Lower leg skin (tissue), 3 donors: ENCODE measurements around the gene NUP214.

Experiments
- POLR2A ChIP-seq, 2 donors: fragments of 450-650 bp; IDR thresholded peaks; one replicate each; pipeline ENCODE4 v1.6.1; 2016 to 2017; ENCODE audit warnings: antibody characterized with exemption in 2 of 2, mild to moderate bottlenecking in 1 of 2, moderate library complexity in 1 of 2
- TF ChIP-seq, protein P1 (sequence below), 3 donors: fragments of 450-650 bp; IDR thresholded peaks; one replicate each; pipeline ENCODE4 v1.5.1; 2016; ENCODE audit warnings: antibody characterized with exemption in 3 of 3, mild to moderate bottlenecking in 3 of 3, moderate library complexity in 2 of 3

DNA sequence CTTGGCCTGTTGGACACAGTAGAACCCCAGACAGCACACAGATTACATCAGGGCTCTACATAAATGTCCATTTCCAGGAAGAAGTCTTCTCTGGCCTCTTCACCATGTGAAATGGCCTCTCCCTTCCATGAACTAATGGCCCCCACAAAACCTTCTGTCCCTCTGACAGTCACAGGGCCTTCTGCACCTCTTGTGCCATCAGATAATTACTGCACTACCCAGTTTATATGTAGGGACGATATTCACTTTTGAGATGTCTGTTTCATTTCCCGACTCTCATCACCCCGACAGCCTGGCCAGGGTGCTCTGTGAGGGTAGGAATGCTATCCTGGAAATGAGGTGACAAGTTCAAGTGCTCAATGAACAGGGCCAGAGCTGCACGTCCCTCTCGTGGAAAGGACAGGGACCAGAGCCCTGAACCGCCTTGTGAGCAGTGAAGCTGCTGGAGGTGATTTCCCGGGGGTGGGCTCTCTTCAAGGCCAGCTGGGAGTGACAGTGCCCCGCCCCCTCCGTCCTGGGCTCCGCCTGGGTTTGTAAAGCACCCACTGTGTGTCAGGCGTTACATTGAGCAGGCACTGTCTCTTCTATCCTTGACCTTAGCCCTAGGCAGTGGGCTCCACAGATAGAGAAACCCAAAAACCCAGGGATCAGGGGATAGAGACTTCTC lies 153.9 kb downstream of the NUP214 start:
- TF ChIP-seq, protein P1, sequence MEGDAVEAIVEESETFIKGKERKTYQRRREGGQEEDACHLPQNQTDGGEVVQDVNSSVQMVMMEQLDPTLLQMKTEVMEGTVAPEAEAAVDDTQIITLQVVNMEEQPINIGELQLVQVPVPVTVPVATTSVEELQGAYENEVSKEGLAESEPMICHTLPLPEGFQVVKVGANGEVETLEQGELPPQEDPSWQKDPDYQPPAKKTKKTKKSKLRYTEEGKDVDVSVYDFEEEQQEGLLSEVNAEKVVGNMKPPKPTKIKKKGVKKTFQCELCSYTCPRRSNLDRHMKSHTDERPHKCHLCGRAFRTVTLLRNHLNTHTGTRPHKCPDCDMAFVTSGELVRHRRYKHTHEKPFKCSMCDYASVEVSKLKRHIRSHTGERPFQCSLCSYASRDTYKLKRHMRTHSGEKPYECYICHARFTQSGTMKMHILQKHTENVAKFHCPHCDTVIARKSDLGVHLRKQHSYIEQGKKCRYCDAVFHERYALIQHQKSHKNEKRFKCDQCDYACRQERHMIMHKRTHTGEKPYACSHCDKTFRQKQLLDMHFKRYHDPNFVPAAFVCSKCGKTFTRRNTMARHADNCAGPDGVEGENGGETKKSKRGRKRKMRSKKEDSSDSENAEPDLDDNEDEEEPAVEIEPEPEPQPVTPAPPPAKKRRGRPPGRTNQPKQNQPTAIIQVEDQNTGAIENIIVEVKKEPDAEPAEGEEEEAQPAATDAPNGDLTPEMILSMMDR (IDR thresholded peaks at IDR 0.05), result no peak
- TF ChIP-seq POLR2A (IDR thresholded peaks at IDR 0.05), result no peak
